Neutrophil (primary cell): ENCODE results near the gene SMYD2.

ENCODE experiments used
- H3K27ac ChIP-seq: fragments of 200-600 bp; sonication (generic); 2 replicates; pipeline ENCODE4 v1.5.1; 2016; ENCODE audit warnings: mild to moderate bottlenecking, moderate library complexity
- H3K27me3 ChIP-seq: fragments of 200-600 bp; sonication (generic); 2 replicates; pipeline ENCODE4 v1.6.0; 2016; ENCODE audit warnings: mild to moderate bottlenecking
- H3K36me3 ChIP-seq: fragments of 200-600 bp; sonication (generic); 2 replicates; pipeline ENCODE4 v1.5.1; 2017
- H3K4me1 ChIP-seq, 2 experiments: fragments of 200-600 bp in 1 of 2; sonication (generic) in 1 of 2; 1 replicate in 1 of 2; 2 replicates in 1 of 2; pipeline versions ENCODE4 v1.5.1 to v1.6.1; 2013 to 2016; ENCODE audit warnings: low read depth in 1 of 2, low read length in 1 of 2, mild to moderate bottlenecking in 1 of 2, moderate library complexity in 1 of 2; ENCODE audit not compliant: control insufficient read depth in 1 of 2, insufficient read depth in 1 of 2
- H3K4me3 ChIP-seq, 2 experiments: fragments of 200-600 bp in 1 of 2; sonication (generic) in 1 of 2; 1 replicate in 1 of 2; 2 replicates in 1 of 2; pipeline ENCODE4 v1.5.1; 2013 to 2016; ENCODE audit warnings: low read depth in 1 of 2, low read length in 1 of 2, mild to moderate bottlenecking in 1 of 2, moderate library complexity in 1 of 2
- H3K9me3 ChIP-seq: fragments of 200-600 bp; sonication (generic); 2 replicates; pipeline ENCODE4 v1.5.1; 2016
- CTCF ChIP-seq: fragments of 200-600 bp; sonication (generic); IDR thresholded peaks from 2 replicates; pipeline ENCODE4 v1.5.1; 2016; ENCODE audit warnings: antibody characterized with exemption

The SMYD2 gene

GRCh38 chr1:214352838-214353237 is 71.9 kb downstream of the SMYD2 start:
- TF ChIP-seq CTCF = no peak
- no peaks in the 10 kb centered on the region for H3K27me3 ChIP-seq
- no peak overlapping the region for H3K27ac ChIP-seq
- no peaks in the 10 kb centered on the region for H3K4me1 ChIP-seq
- no peak overlapping the region for H3K4me3 ChIP-seq
- no peaks in the 10 kb centered on the region for H3K36me3 ChIP-seq
- no peaks in the 10 kb centered on the region for H3K9me3 ChIP-seq

- H3K9me3 ChIP-seq = no peaks in the 10 kb centered on the region
- H3K4me1 ChIP-seq = no peaks in the 10 kb centered on the region
- H3K27ac ChIP-seq = no peak overlapping the region
- TF ChIP-seq CTCF = no peak
- H3K27me3 ChIP-seq = no peaks in the 10 kb centered on the region
- no peak overlapping the region for H3K4me3 ChIP-seq
- no peaks in the 10 kb centered on the region for H3K36me3 ChIP-seq
Measured at GRCh38 chr1:214354440-214355148, 73.6 kb downstream of the SMYD2 start.

- no peaks in the 10 kb centered on the region for H3K27me3 ChIP-seq
- H3K4me1 ChIP-seq = no peaks in the 10 kb centered on the region
- TF ChIP-seq CTCF = no peak
- no peaks in the 10 kb centered on the region for H3K9me3 ChIP-seq
- H3K4me3 ChIP-seq = no peak overlapping the region
- no peaks in the 10 kb centered on the region for H3K36me3 ChIP-seq
- H3K27ac ChIP-seq = no peak overlapping the region
Measured at GRCh38 chr1:214360116-214360515, 79.2 kb downstream of the SMYD2 start.

- H3K4me3 ChIP-seq = no peak overlapping the region
- H3K4me1 ChIP-seq = no peaks in the 10 kb centered on the region
- no peak for TF ChIP-seq CTCF
- H3K9me3 ChIP-seq = no peaks in the 10 kb centered on the region
- no peaks in the 10 kb centered on the region for H3K36me3 ChIP-seq
- H3K27me3 ChIP-seq = no peaks in the 10 kb centered on the region
- H3K27ac ChIP-seq = no peak overlapping the region
Measured at GRCh38 chr1:214360525-214361164, 79.7 kb downstream of the SMYD2 start.

- Histone ChIP-seq H3K9me3 (no peaks in the 10 kb centered on the region), H3K36me3 (no peaks in the 10 kb centered on the region), H3K4me1 (no peaks in the 10 kb centered on the region), H3K27ac (no peak overlapping the region), H3K4me3 (no peak overlapping the region), H3K27me3 (no peaks in the 10 kb centered on the region)
- no peak for TF ChIP-seq CTCF
Measured at GRCh38 chr1:214361636-214362035, 80.7 kb downstream of the SMYD2 start.
